Midbrain (tissue), 1 donor: ENCODE measurements around the gene GRM4.

ENCODE experiments used
- DNase-seq: peaks from one replicate; lab custom pipeline; 2025; lab: John Stamatoyannopoulos, UW

GRM4 gene

DNA sequence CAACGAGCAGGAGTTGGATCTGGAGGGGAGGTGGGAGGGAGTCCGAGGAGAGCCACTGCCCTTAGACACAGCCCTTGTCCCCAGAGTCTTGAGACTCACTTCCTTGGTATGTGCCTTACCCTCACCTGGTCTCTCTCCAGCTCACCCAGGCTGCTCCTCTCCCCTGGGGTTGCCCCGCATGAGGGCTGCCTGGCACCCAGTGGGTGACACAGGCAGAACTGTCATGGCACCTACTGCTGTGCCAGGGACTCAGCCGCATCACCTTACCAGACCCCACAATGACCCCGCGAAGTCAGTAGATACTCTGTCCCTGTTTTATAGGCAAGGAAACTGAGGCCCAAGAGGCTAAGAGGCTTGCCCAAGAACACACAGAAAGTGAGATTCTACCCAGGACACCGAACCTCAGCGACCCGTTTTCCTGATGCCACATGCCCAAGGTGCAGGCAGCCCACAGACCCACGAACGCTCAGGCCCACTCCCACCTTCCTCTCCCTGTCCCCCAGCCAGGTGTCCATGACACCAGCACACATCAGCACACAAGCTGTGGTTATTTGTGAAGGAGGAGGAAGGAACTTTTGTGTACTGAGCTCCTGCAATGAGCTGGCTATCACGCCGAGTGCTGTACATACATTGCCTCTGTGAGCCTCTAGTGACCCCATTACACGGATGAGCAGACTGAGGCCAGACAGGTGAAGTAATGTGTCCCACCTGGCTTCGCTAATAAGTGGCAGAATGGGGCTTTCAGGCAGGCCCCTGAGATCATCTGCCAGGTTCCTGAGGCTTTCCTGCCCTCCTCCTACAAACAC is 168.1 kb downstream of the GRM4 start:
- no peak for DNase-seq

DNA sequence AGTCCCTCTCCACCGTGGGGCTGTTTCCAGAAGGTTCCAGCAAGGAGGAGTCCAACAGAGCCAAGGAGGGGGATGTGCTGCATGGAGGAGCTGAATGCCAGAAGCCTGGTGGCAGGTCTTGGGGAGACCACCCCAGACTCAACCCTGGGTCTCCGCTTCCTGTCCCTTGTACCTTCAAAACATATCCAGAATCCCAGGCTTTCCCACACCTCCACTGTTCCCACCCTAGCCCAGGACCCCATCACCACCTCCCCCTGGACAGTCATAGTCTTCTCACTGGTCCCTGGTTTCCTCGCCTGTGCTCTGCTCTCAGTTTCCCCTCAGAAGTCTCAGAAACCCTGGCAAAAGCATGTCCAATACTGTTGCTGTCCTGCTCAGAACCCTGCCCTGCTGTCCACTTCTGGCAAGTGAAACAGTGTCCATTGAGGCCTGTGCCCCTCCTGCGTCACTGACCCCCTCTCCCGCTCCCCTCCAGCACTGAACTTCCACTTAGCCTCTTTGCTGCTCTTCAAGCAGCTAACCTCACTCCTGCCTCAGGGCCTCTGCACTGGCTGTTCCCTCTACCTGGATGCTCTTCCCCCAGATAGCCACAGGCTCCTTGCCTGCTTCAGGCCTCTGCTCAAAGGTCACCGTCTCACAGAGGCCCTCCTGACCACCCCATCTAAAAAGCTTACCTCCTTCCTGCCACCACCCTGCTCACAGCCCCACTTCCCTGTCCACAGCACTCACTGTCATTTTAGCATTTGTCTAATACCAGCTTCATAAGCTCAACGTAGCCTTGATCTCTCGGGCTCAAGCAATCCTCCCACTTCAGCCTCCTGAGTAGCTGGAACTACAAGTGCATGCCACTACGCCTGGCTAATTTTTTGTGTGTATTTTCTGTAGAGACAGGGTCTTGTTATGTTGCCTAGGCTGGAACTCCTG is 169.2 kb downstream of the GRM4 start:
- DNase-seq = no peak

DNA sequence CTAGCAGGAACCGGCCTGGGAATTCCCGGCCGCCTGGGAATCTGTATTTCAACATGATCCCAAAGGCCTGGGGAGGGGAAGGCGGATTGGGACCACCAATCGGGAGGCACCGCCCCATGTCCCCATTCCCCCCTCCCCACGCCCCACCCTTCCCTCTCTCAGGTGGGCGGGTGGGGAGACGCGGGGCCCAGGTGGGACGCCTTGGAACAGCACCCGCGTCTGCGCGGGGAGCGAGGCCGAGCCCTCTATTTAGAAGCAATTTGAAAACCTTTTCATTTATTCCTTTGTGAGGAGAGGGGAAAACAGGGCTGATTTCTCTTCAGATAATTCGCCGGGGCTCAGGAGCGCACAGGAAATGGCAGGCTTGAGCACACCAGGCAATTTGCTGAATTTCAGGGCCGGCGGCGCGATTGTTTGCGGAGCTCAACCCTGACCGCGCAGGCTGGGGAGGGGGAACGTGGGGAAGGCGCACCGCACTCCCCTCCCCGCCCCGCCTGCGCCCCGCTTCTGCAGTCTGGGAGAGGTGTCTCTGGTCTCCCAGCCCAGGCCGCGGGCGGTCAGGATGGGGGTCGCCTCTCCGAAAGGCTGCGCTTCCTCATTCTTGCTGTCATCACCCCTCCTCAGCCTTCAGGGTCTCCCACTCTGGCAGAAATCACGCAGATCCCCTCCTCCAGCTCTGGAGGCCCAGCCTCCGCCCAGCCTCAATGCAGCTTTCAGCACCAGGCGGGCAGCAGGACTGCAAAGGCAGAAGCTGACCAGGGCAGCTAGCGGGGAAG is 170.0 kb downstream of the GRM4 start:
- no peak for DNase-seq

DNA sequence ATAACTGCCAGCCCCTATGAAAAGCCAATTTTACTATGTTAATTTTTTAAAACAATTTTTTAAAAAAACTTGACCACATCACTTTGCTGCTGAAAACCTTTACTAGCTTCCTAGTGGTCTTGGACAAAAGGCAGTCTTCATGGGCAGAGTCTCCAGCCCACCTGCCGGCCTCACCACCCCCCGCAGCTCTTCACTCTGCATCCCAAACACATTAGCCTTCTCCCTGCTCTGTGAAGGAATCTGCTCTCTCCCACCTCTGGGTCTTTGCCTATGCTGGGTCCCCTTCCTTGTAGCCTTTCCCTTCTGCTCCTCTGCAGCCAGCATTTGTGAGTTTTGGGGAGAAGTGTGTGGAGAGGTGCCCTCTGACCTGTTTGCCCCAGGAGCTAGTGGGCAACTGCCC is 171.4 kb downstream of the GRM4 start:
- no peak for DNase-seq

DNA sequence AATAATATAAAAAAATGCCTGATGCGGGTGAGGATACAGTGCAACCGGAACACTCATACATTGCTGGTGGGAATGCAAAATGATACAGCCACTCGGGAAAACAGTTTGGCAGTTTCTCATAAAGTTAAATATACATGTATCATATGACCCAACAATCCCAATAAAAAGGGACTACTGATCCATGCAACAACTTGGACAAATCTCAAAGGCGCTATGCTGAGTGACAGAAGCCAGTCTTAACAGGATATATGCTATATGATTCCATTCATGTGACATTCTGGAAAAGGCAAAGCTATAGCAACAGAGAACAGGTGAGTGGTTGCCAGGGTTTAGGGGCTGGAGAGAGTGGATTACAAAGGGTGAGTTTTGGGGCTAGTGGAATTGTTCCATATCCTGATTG is 171.9 kb downstream of the GRM4 start:
- DNase-seq = no peak

DNA sequence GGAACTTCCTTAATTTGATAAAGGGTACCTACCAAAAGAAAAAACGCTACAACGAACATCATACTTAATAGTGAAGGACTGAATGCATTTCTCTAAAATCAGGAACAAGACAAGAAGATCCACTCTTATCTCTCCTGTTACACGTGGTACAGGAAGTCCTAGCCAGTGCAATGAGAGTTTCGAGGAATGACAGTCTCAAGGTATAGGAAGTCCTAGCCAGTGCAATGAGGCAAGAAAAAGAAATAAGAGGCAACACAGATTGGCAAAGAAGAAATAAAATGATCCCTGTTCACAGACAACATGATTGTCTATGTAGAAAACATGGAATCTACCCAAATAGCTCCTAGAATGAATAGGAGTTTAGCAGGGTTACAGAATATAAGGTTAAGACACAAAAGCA is 174.3 kb downstream of the GRM4 start:
- no peak for DNase-seq
